Stimulated activated CD8-positive, alpha-beta memory T cell treated with anti-CD3 and anti-CD28 coated beads, Interleukin-7, amount 100 ng/mL, for 4 hours (primary cell): ENCODE results near the gene SERINC5.
"Not testable (repeated sequence)": the region's sequence is repeated elsewhere in the genome, so short reads cannot be mapped to it uniquely, and the experiment has no call there.

Experiments used
- DNase-seq, 2 donors: peaks; one replicate each; pipeline ENCODE4 v3.0.0-alpha.2; 2020; ENCODE audit warnings: low read depth in 2 of 2

SERINC5 gene

DNA sequence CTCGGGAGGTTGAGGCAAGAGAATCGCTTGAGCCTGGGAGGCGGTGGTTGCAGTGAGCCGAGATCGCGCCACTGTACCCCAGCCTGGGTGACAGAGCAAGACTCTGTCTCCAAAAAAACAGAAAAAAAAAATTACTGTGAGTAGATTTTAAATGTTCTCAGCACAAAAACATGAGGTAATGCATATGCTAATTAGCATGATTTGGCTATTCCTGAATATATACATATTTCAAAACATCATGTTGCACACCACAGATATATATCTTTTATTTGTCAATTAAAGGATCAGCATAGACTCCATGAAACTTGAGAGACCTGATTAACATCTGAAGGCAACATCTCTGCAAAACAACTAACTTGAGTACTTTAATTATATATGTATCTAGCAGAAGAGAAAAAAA, 117.4 kb downstream of the SERINC5 start:
- DNase-seq, result no peak

- DNase-seq, result not testable (repeated sequence)
Measured at GRCh38 chr5:80136798-80137197, 119.0 kb downstream of the SERINC5 start.

DNA sequence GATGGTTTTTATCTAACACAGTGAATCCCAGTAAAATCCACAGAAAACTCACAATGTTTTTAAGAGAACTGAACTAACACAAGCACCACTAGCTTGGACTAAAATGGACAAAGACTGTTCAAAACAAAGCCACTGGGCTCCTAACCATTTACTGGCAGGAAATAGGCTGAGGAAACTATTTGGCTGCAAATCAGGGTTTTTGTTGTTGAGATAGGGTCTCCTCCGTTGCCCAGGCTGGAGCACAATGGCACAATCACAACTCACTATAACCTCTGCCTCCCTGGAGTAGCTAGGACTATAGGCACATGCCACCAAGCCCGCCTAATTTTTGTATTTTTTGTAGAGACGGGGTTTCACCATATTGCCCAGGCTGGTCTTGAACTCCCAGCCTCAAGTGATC, 121.0 kb downstream of the SERINC5 start:
- no peak for DNase-seq

DNA sequence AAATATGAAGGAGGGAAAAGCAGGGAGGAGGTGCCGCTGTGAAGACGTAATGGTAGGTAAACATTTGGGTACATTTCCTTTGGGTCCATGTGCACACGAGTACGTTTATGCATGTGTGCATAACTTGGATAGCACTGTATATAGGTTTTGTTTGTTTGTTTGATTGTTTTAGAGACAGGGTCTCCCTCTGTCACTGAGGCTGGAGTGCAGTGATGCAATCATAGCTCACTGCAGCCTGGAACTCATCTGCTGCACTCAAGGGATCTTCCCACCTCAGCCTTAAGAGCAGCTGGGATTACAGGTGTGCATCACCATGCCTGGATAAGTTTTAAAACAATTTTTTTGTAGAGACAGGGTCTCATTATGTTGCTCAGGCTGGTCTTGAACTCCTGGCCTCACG, 126.7 kb downstream of the SERINC5 start:
- no peak for DNase-seq

- DNase-seq, result no peak
Measured at GRCh38 chr5:80128141-80128540, 127.7 kb downstream of the SERINC5 start.

DNA sequence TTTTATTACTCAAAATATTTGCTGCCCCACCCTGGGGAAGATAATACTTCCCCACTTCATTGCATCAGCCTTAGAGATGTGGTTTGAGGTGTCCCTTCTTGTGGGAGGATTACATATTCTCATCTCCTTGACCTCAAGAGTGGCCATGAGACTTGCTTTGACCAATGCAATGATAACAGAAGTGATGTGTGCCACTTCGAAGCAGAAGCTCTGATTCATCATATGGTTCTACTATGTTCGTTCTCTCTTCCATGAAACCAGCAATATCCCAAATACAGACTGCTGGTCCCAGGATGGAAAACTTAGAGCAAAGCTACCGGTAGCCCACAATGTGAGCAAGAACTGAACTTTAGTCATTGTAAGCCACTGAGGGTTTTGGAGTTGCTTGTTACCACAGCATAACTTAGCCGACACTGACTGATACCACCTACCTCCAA, 128.7 kb downstream of the SERINC5 start:
- DNase-seq, result no peak

DNA sequence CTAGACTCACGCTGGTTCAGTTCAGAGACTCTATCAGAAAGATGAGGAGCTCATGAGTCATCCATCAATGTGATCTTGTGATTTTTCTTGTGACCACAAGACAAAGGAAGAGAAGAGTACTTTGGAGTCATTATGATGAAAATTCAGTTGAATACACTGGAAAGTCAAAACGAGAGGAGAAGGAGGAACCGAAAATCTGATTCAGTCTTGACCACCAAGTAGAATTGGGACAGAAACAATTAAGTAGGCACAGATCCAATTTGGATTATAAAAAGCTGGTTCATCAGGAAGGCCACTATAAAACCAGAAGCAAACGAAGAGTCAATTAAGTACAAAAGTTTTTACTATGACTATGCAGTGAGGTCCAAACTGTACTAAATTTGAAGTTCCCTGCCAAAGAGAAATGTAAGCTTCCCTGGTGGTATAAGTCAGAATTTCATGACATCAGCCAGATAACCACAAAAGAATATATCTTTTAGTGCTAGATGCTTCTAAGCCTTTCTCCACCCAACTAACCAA, 129.8 kb downstream of the SERINC5 start:
- DNase-seq, result no peak

- no peak for DNase-seq
Measured at GRCh38 chr5:80125022-80125961, 130.6 kb downstream of the SERINC5 start.

DNA sequence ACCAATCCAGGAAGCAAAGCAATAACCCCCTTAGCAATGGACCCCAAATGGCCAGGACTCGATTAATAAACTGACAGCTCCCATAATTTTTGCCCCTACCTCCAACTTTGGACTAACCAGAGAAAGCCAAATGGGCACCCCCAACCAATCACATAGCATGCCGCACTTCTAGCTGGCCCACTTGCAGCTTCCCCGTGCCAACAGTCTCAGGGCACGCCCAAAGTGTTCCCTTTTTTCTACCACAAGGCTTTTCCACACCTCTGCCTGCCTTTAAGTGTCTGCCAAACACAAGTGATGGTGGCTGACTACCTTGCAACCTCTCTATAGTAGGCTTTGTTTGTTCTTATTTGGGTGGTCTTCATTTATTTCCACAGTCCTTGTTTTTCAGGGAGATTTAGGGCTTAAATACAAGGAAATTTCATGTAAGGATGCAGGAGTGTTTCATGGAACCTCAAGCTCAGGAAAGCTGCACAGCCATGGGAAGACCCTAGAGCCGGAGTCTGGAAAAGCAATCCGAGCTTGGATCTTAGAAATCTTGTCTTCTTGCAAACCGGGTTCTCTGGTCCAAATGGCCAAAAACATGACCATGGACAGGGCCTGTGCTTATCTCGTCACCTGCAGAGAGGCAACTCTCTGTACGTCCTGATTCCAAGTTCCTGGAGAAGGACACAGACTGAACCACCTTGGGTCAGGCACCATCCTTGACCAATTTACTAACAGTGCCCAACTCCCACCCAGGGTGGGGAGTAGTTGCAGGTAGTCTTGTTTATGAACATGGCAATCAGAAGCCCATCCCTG, 131.5 kb downstream of the SERINC5 start:
- no peak for DNase-seq

GRCh38 chr5:80122579-80122978, 133.3 kb downstream of the SERINC5 start:
- DNase-seq, result no peak

DNA sequence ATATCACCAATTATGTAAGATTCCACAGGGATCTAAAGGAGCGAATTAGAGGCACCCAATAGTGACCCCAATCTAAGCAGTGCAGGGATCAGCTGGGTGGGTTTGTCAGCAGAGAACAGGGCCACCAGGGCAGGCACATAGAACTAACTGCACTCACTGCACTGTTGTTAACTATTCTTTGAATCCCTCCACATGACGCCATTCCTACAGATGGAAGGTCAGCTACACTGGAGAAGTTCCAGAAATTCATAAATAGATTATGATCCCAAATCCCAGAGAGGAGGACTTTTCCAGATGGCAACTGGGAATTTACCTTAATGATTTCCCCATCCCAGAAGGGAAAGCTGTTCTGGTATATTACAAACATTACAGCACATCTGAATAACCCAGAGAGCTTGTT, 136.5 kb downstream of the SERINC5 start:
- DNase-seq, result no peak

DNA sequence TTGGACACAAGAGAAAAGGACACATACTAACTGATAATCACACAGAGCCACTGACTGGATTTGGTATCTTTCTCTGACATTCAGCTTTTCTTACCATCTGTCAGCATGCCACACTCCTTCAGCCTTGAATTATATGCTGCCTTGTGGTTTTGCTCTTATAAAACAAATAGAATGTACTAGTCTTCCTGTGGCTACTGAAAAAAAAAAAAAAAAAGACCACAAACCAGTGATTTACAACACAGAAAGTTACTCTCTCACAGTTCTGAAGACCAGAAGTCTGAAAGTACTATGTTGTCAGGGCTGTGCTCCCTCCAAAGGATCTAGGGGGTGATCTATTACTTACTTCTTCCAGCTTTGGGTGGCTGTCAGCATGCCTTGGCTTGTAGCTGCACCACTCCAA, 138.4 kb downstream of the SERINC5 start:
- DNase-seq, result no peak

- DNase-seq, result no peak
Measured at GRCh38 chr5:80116465-80116864, 139.4 kb downstream of the SERINC5 start.

GRCh38 chr5:80116000-80116399, 139.8 kb downstream of the SERINC5 start:
- DNase-seq, result no peak

DNA sequence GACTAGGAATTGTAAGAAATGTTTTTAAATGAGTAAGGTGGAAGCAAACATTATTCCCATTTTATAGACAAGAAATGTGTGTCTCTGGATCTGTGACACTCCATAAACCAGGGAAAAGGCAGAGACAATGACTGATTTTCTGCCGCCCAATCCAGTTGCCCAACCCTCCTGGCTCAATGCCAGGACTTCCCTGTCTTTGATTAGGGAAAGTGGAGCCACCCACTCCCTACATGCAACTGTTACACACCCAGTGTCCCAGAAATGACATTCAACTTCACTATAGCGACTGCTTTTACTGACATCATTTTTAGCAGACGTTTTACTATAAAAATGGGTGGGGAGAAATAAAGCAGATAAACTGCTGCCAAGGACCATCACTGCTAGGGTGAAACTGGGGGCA, 141.0 kb downstream of the SERINC5 start:
- no peak for DNase-seq

DNA sequence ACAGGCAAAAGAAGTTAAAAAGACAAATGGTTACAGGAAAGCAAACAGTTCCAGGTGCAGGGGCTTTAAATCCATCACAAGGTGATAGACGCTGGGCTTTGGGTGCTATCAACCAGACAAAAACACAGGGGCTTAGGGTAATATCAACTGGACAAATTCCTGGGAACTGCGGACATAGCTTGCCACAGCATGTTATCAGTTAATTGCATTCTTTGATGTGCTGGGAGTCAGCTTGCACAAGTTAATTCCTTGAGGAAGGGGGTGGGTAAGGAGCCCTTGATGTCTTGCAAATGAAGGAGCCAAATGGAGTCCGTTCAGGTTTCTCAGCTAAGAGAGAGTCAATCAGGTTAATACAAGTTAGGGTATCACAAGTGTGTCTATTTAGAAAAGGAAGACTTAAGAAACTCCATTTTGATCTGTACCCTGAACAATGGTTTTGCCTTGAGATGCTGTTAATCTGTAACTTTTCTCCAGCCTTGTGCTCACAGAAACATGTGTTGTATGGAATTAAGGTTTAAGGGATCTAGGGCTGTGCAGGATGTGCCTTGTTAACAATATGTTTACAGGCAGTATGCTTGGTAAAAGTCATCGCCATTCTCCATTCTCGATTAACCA, 144.4 kb downstream of the SERINC5 start:
- not testable (repeated sequence) for DNase-seq

DNA sequence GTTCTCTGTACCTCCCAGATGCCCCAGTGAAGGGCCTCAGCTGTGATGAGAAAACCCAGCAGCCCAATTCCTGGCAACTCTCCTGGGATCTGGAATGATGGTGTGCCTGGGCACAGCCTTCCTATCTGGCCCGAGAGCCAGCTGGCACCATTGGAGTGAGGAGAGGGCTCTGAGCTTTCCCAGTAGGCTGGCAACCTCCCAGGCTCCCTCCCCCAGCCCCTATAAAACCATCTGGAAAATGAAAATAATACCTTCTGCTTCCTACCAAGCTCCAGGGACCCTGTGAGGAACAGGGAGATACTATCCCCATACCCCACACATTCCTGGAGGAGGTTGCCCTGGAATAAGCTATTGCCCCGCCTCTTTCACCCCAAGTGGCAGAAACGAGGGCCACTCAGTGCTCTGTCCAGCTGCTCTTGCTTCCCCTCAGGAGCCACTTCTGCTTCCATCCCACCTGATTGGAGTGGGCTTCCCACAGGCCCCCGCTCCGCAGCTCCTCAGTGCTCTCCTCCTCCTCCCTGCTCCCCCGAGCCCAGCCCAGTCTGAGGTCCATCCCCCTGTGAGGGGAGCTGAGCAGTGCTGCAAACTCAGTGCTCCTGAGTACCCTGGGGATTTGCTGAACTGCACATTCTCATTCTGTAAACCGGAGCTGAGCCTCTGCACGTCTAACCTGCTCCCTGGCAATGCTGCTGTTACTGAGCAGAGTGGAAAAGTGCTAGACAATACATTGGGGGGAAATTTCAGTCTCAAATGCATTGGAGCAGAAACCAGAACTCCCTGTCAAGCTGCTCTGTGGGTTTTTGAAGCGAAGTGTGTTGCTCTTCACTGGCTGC, 146.0 kb downstream of the SERINC5 start:
- no peak for DNase-seq

DNA sequence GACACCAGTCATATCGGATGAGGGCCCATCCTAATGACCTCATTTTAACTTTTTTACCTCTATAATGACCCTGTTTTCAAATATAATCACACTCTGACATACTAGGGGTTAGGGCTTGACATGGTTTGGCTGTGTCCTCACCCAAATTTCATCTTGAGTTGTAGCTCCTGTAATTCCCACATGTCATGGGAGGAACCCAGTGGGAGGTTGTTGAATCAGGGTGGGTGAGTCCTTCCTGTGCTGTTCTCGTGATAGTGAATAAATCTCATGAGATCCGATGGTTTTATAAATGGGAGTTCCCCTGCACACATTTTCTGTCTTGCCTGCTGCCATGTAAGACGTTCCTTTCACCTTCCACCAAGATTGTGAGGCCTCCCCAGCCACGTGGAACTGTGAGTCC, 148.9 kb downstream of the SERINC5 start:
- no peak for DNase-seq

GRCh38 chr5:80105698-80106439, 150.0 kb downstream of the SERINC5 start:
- DNase-seq, result no peak

DNA sequence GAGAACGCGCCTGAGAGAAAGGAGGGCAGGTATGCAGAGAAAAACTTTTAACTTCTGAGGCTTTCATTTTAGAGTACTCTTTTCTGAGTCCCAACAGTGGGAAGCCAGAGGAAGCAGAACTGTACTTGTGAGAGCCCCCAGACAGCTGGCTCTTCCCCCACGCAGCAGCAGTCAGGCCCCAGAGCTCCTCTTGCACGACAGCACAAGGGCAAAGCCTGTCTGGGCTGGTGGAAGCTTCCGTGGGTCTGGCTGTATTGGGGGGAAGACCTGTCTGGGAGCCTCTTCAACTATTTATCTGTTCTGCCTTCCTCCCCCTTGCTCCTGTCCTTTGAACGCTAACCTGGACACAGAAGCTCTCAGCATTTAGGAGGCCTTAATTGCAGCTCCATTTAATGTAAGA, 152.5 kb downstream of the SERINC5 start:
- no peak for DNase-seq

DNA sequence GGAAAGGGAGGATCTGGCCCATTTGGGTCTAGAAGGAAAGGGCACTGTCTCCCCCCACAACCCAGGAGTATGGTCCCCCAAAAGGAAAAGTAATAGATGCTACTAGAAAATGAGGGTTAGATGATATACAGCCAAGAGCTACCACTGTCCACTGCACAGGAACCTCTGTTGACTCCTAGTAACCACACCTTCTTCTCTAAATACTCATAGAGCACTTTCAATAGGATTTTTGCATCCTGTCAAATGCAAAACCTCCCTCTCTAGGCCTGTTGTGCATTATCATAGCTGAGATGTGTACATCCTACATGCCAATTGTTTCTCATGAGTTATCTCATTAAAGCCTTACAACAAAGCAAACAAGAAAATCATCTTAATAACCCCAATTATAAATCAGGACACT, 153.9 kb downstream of the SERINC5 start:
- no peak for DNase-seq
